ENCODE measurements around the gene COL25A1. TPM values are rescaled to one million over a fixed set of nuclear protein-coding genes. Genes with fewer than 3 reads are reported as not detected.

COL25A1 gene
- total RNA-seq, 2 experiments from 2014 or later: not detected

DNA sequence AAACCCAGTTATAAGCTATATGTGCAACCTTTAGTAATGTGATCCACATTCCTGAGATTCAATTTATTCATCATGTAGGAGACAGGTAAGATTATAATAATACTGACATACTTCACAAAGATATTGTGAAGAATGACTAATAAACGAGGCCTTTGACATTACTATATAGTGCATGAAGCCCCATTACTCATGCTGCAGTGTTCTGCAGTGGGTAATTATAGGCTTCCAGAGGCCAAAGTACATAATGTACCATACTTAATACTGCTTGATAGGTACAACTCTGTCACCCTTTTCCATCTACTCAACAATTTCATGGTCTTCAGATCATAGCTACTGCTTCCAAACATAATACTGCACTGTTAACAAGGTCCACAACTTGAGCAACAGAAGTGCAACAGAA is 68.9 kb downstream of the COL25A1 start:
- H3K4me1 Mint-ChIP-seq (ENCODE audit: low read depth): no peaks in the 10 kb centered on the region
- CTCF ChIA-PET: no interaction called here
- DNase-seq: no peak

DNA sequence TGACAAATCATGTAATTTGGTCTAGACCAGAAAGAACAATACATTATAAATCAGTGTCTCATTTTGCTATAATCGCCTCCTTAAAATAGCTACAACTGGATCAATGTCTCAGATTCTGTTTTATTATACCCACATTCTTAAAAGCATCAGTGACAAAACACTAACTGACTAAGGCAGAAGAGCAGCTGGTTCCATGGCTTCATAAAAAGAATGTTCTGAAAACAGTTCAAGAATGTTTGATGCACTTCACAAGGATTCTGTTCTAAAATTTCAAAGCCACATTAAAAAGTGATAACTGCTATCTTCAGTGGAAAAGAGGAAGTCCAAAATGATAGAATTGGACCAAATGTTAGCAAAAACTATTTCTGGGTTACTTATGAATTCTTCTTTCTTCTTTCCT is 69.8 kb downstream of the COL25A1 start:
- Mint-ChIP-seq H3K9me3 (peaks cover 8% of the 10 kb centered on the region), H3K27ac (no peak overlapping the region), H3K36me3 (no peaks in the 10 kb centered on the region), H3K4me1 (ENCODE audit: low read depth) (no peaks in the 10 kb centered on the region), H3K27me3 (no peaks in the 10 kb centered on the region), H3K4me3 (no peak overlapping the region)
- DNase-seq: no peak
- ChIA-PET POLR2A (no interaction called here), CTCF (no interaction called here)
- intact Hi-C loops (cut with micrococcal nuclease): no loop called here

More for the DNA sequence above, 68.9 kb downstream of the COL25A1 start:
- no peaks in the 10 kb centered on the region for H3K36me3 Mint-ChIP-seq
- POLR2A ChIA-PET: no interaction called here
- intact Hi-C loops (cut with micrococcal nuclease): no loop called here
- H3K27me3 Mint-ChIP-seq: no peaks in the 10 kb centered on the region
- peaks cover 8% of the 10 kb centered on the region for H3K9me3 Mint-ChIP-seq
- H3K4me3 Mint-ChIP-seq: no peak overlapping the region
- no peak overlapping the region for H3K27ac Mint-ChIP-seq

DNA sequence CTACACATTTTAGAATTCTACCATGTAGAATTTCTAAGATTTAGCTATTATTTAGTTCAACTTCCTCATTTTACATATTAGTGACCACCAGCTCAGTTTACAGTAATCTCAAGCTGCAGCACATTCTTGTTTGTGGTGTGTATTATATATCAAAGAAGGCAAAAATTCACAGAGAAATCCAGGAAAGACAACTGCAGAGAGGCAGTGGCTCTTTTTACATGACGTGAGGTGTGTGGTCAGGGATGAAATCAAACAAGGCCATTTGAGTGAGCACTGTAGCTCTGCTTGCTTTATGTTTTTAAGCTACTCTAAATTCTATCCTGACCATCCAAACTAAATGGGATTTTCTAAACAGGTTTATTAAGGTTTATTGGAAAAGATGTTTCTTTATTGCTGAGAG is 71.1 kb downstream of the COL25A1 start:
- ChIA-PET POLR2A (no interaction called here), CTCF (no interaction called here)
- no peaks in the 10 kb centered on the region for H3K4me1 Mint-ChIP-seq (ENCODE audit: low read depth)
- no peak for DNase-seq
- no peaks in the 10 kb centered on the region for H3K36me3 Mint-ChIP-seq
- peaks cover 8% of the 10 kb centered on the region for H3K9me3 Mint-ChIP-seq
- H3K27ac Mint-ChIP-seq: no peak overlapping the region
- intact Hi-C loops (cut with micrococcal nuclease): no loop called here
- H3K27me3 Mint-ChIP-seq: no peaks in the 10 kb centered on the region
- H3K4me3 Mint-ChIP-seq: no peak overlapping the region

DNA sequence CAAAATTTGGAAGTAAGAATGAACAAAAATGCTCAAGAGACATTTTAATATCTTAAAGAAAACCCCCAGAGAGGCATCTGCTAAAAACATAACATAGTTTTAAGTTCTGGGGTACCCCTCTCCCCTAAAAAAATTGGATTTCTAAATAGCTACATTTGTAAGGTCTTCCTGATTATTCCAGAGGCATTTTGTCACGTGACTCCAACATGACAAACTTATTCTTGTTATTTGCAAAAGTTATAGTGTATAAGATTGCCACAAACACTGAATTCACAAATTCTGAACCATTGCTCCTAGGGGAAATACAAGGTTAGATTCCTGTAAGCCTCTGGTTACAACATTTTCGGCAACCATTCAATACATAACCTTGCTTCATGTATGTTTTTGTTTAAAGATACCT is 73.4 kb downstream of the COL25A1 start:
- no peak for DNase-seq
- Mint-ChIP-seq H3K27ac (no peak overlapping the region), H3K4me1 (ENCODE audit: low read depth) (no peaks in the 10 kb centered on the region), H3K9me3 (no peaks in the 10 kb centered on the region), H3K27me3 (no peaks in the 10 kb centered on the region), H3K4me3 (no peak overlapping the region), H3K36me3 (no peaks in the 10 kb centered on the region)
- POLR2A ChIA-PET: no interaction called here
- intact Hi-C loops (cut with micrococcal nuclease): no loop called here
- CTCF ChIA-PET: no interaction called here

DNA sequence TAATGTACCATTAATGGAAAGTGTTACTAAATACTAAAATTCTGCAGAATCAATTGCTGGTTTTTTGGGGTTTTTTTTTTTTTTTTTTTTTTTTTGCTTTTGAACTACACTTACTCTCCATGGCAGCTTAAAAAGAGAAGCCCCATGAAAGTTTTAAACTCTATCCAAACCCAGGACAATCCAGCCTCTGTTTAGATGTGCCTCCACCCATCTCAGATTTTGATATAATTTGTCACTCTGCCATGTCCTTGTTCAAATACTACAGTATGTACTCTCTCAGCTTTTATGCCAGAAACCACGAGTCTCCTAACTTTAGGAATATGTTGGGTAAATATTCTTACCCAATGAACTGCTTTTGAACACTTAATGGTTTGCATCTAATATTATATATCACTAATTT is 84.2 kb downstream of the COL25A1 start:
- ChIA-PET CTCF (no interaction called here), POLR2A (no interaction called here)
- intact Hi-C loops (cut with micrococcal nuclease): no loop called here
- no peak for DNase-seq
- H3K27ac Mint-ChIP-seq: no peak overlapping the region
- no peak overlapping the region for H3K4me3 Mint-ChIP-seq
- no peaks in the 10 kb centered on the region for H3K9me3 Mint-ChIP-seq
- no peaks in the 10 kb centered on the region for H3K36me3 Mint-ChIP-seq
- peaks cover 8% of the 10 kb centered on the region for H3K27me3 Mint-ChIP-seq
- no peaks in the 10 kb centered on the region for H3K4me1 Mint-ChIP-seq (ENCODE audit: low read depth)

DNA sequence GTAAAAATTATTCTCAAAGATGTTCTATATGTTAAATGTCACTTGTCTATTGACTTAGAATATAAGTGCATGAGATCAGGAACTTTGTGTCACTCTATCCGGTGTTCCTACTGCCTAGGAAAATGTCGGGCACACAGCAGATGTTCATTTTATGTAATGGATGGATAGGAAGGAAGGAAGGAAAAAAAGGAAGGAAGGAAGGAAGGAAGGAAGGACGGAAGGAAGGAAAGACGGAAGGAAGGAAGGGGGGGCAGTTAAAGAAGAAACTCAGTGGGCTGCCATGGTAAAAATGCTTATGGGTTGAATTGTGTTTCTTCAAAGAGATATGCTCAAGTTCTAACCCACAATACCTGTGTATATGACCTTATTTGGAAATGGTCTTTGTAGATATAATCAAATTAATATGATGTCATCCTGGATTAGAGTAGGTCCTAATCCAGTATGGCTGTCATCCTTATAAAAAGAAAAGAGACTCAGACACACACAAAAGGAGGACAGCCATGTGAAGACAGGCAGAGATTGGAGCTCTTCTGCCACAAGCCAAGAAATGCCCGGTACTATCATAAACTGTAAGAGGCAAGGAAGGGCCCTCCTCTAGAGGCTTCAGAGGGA is 86.3 kb downstream of the COL25A1 start:
- CTCF ChIA-PET: no interaction called here
- no peak overlapping the region for H3K27ac Mint-ChIP-seq
- POLR2A ChIA-PET: no interaction called here
- H3K27me3 Mint-ChIP-seq: peaks cover 8% of the 10 kb centered on the region
- DNase-seq: no peak
- H3K36me3 Mint-ChIP-seq: no peaks in the 10 kb centered on the region
- intact Hi-C loops (cut with micrococcal nuclease): no loop called here
- H3K4me1 Mint-ChIP-seq (ENCODE audit: low read depth): no peaks in the 10 kb centered on the region
- no peak overlapping the region for H3K4me3 Mint-ChIP-seq
- H3K9me3 Mint-ChIP-seq: no peaks in the 10 kb centered on the region

DNA sequence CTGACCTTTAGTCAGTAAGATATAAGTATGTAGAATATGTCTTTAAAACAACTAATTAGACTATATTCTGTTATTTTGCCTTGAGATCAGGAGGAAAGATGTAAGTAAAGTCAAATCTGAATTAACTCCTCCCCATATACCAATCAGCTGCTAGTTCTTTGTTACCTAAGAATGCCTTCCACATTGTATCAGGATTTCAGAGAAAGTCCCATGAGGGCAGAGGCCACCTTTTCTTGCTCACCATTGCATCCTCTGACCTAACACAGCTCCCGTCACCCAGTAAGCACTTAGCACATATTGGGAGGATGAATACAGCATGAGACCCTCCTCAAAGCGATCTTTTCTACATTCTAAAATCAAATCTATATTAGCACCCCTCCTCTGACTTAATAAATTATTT is 87.0 kb downstream of the COL25A1 start:
- DNase-seq: no peak
- Mint-ChIP-seq H3K4me1 (ENCODE audit: low read depth) (no peaks in the 10 kb centered on the region), H3K27me3 (peaks cover 8% of the 10 kb centered on the region), H3K27ac (no peak overlapping the region), H3K9me3 (no peaks in the 10 kb centered on the region), H3K4me3 (no peak overlapping the region), H3K36me3 (no peaks in the 10 kb centered on the region)
- intact Hi-C loops (cut with micrococcal nuclease): no loop called here
- CTCF ChIA-PET: no interaction called here
- POLR2A ChIA-PET: no interaction called here

DNA sequence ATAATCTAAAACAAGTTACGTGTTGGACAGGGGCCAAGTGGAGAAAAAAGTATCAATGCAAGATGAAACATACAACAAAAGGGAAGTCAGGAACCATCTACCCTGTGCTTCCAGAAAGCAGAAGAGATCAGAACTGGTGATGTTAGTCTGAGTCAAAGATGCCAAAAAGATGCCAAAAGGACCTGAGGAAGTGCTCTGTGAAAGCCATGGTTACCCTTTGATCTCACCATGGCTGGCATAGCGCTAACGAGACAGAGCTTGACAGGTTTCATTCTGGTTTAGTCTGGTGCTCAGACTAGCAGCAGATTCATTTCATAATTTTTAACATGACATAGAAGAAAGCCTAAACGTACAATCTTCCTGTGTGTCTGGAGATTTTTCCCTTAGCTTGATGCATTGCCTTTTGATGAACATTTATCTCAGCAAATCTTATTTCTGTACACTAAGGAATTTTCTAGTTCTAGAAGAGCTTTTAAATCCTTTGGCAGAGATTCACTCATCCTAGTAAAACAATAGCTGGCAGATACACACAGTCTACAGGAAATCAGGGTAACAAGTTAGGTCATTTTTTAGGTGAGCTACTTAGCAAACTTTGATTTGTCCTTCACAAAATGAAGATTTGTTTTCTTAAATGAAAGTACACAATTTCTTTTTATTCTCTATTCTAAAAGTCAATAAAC is 87.7 kb downstream of the COL25A1 start:
- Mint-ChIP-seq H3K27ac (no peak overlapping the region), H3K4me3 (no peak overlapping the region), H3K36me3 (no peaks in the 10 kb centered on the region), H3K4me1 (ENCODE audit: low read depth) (no peaks in the 10 kb centered on the region), H3K27me3 (peaks cover 8% of the 10 kb centered on the region), H3K9me3 (no peaks in the 10 kb centered on the region)
- CTCF ChIA-PET: no interaction called here
- DNase-seq: no peak
- POLR2A ChIA-PET: no interaction called here
- intact Hi-C loops (cut with micrococcal nuclease): no loop called here

DNA sequence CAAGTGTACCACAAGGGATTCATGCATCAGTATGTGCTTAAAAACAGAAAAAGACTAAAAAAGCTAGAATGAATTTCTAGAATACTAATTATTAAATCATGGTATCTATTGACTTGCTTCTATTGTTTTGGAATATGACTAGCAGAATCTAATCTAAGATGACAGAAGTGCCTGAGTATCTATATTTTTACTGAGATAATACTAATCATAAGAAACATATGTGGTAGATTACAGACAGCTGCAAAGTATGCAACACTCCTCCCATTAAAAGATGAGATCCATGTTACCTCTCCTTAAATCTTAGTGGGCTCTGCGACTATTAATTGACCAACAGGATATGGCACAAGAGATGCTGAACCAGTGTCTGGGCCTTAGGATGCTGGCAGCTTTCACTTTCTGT is 89.4 kb downstream of the COL25A1 start:
- Mint-ChIP-seq H3K9me3 (no peaks in the 10 kb centered on the region), H3K27ac (no peak overlapping the region), H3K36me3 (no peaks in the 10 kb centered on the region), H3K27me3 (peaks cover 6% of the 10 kb centered on the region), H3K4me3 (no peak overlapping the region), H3K4me1 (ENCODE audit: low read depth) (no peaks in the 10 kb centered on the region)
- ChIA-PET POLR2A (no interaction called here), CTCF (no interaction called here)
- intact Hi-C loops (cut with micrococcal nuclease): no loop called here
- no peak for DNase-seq

DNA sequence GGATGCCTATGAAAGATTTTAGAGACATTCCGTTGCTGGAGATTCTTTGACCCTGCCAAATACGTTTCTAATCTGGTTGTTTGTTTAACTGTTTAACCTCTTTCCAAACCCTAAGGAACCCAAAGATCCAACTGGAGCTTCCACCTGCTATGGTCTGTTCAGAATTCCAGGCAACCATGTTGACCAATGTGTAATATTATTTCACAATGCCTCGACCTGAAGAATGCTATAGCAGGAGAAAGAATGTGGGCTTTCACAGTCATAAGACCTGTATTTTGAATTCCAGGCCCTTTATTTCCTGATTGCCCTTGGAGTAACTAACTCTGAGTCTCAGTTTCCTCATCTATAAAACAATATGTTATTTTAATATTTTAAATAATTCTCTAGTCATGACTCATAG is 90.8 kb downstream of the COL25A1 start:
- Mint-ChIP-seq H3K36me3 (no peaks in the 10 kb centered on the region), H3K27ac (no peak overlapping the region), H3K4me1 (ENCODE audit: low read depth) (no peaks in the 10 kb centered on the region), H3K9me3 (no peaks in the 10 kb centered on the region), H3K27me3 (peaks cover 6% of the 10 kb centered on the region), H3K4me3 (no peak overlapping the region)
- ChIA-PET POLR2A (no interaction called here), CTCF (interaction anchor here (0.6 kb wide), 1 partner anchor 9 kb away, joined by 3 read pairs; no protein-coding TSS in a partner anchor)
- DNase-seq: no peak
- intact Hi-C loops (cut with micrococcal nuclease): no loop called here

DNA sequence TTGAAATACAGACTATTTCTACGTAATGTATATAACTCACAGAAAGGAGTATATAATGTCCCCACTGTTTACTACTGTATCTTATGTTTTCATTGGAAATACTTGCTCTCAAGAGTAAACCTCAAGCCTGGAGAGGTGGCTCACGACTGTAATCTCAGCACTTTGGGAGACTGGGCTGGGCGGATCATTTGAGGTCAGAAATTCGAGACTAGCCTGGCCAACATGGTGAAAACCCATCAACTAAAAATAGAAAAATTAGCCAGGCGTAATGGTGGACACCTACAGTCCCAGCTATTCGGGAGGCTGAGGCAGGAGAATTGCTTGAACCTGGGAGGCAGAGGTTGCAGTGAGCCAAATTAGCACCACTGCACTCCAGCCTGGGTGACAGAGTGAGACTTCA is 92.8 kb downstream of the COL25A1 start:
- H3K4me1 Mint-ChIP-seq (ENCODE audit: low read depth): no peaks in the 10 kb centered on the region
- no peak for DNase-seq

DNA sequence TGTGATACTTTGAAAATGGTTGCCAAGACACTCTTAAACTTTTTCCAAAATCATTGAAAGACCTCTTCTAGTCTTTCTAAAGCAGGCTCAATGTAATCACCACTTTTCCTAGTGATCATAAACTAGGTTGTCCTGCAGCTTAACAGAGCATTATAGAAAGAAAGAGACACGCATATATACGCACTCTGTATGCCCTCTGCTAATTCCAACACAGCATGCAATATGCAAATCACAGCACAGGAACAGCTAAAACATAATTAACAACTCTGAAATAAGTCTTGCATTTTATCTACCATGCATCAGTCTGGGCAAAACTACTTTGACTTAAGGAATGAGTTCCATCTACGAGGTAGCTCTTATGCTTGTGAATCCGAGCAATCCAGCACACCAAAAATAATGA is 94.6 kb downstream of the COL25A1 start:
- H3K9me3 Mint-ChIP-seq: no peaks in the 10 kb centered on the region
- no peak overlapping the region for H3K27ac Mint-ChIP-seq
- no peaks in the 10 kb centered on the region for H3K36me3 Mint-ChIP-seq
- ChIA-PET CTCF (no interaction called here), POLR2A (no interaction called here)
- intact Hi-C loops (cut with micrococcal nuclease): no loop called here
- no peaks in the 10 kb centered on the region for H3K4me1 Mint-ChIP-seq (ENCODE audit: low read depth)
- peaks cover under 1% of the 10 kb centered on the region for H3K27me3 Mint-ChIP-seq
- no peak for DNase-seq
- no peak overlapping the region for H3K4me3 Mint-ChIP-seq

More for the DNA sequence above, 92.8 kb downstream of the COL25A1 start:
- H3K4me3 Mint-ChIP-seq: no peak overlapping the region
- H3K36me3 Mint-ChIP-seq: no peaks in the 10 kb centered on the region
- CTCF ChIA-PET: no interaction called here
- no peak overlapping the region for H3K27ac Mint-ChIP-seq
- no peaks in the 10 kb centered on the region for H3K9me3 Mint-ChIP-seq
- peaks cover 3% of the 10 kb centered on the region for H3K27me3 Mint-ChIP-seq
- intact Hi-C loops (cut with micrococcal nuclease): no loop called here
- POLR2A ChIA-PET: no interaction called here

DNA sequence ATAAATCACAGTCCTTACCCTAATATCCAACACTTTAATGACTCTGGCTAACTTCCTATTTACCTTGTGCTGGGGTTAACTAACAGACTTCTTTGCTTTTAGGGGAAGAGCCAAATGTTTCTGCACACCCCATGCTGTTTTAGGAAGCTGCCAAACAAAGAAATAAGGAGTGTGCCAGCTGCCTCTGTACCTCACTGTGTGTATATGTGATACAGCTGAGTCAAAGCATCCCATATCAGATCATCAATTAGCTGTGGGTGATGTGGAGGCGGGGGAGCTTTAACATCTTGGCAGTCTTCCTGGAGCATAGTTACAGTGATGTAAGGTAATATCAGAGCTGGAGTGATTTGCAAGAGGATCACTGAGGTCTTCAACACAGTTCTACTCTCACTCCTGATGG is 95.4 kb downstream of the COL25A1 start:
- no peaks in the 10 kb centered on the region for H3K9me3 Mint-ChIP-seq
- intact Hi-C loops (cut with micrococcal nuclease): no loop called here
- ChIA-PET POLR2A (no interaction called here), CTCF (no interaction called here)
- no peaks in the 10 kb centered on the region for H3K36me3 Mint-ChIP-seq
- no peak for DNase-seq
- H3K27me3 Mint-ChIP-seq: peaks cover 3% of the 10 kb centered on the region
- H3K4me1 Mint-ChIP-seq (ENCODE audit: low read depth): no peaks in the 10 kb centered on the region
- no peak overlapping the region for H3K4me3 Mint-ChIP-seq
- no peak overlapping the region for H3K27ac Mint-ChIP-seq

Measured in activated CD4-positive, alpha-beta memory T cell treated with anti-CD3 and anti-CD28 coated beads for 36 hours (primary cell).